Left ventricle myocardium inferior (tissue), 1 donor: Measurements from ENCODE around the gene AMPH. TPM values are rescaled to one million over a fixed set of nuclear protein-coding genes. Genes with fewer than 3 reads are reported as not detected.

ENCODE experiments used
- DNase-seq: peaks from one replicate; pipeline ENCODE4 v3.0.0-alpha.2; 2020
- H3K27ac ChIP-seq: fragments of 200-600 bp; replicated peaks from 2 replicates; pipeline ENCODE4 v1.8.0; 2021
- H3K27me3 ChIP-seq: fragments of 200-600 bp; 2 replicates; pipeline ENCODE4 v1.8.0; 2021; ENCODE audit warnings: low read depth
- H3K36me3 ChIP-seq: fragments of 200-600 bp; 2 replicates; pipeline ENCODE4 v1.8.0; 2021
- H3K4me1 ChIP-seq: fragments of 200-600 bp; 2 replicates; pipeline ENCODE4 v1.8.0; 2021
- H3K4me3 ChIP-seq: fragments of 200-600 bp; 2 replicates; pipeline ENCODE4 v1.8.0; 2021; ENCODE audit warnings: mild to moderate bottlenecking, moderate library complexity
- H3K9me3 ChIP-seq: fragments of 200-600 bp; replicated peaks from 2 replicates; pipeline ENCODE4 v1.8.0; 2021
- intact Hi-C: fragments of 100-400 bp; cut with micrococcal nuclease; formaldehyde crosslinking; loops from one replicate; pipeline ENCODE4 v1.11.0; 2022
- total RNA-seq: library from RNA; stranded (reverse); fragmentation: NEBNext Ultra II Directional; extraction: Animal tissue kit (Norgen Biotek cat#: 25700); gene quantifications from one replicate; pipeline ENCODE4 v1.2.1, GENCODE V29; 2021
- TF ChIP-seq, protein P1 (sequence below): fragments of 200-600 bp; IDR thresholded peaks from 2 replicates; pipeline ENCODE4 v1.8.0; 2021; ENCODE audit warnings: antibody characterized with exemption, mild to moderate bottlenecking, borderline replicate concordance
- donor health status: DM: no; HTN: yes; CAD: no; lungs with severe emphysema.

The AMPH gene
- total RNA-seq, 1 donor from 2014 or later: 2.6 TPM

DNA sequence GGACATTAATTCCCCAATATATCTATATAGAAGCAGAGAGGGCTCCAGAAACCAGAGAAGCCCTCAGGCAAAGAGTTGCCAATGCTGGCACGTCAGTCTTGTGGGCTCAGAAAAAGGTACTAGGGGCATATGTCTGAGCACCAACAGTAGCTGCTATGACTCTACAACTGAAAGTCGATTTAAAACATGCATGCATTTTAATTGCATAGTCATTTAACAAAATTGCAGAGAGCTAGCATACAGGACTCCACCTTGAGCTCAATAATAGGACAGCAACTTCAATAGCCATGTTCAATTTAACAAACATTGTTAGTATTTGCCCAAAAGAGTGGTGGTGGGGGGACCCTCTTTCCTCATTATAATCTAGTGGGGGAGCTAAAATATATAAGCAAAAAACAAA is 126.5 kb downstream of the AMPH start:
- DNase-seq: no peak
- TF ChIP-seq, protein P1, sequence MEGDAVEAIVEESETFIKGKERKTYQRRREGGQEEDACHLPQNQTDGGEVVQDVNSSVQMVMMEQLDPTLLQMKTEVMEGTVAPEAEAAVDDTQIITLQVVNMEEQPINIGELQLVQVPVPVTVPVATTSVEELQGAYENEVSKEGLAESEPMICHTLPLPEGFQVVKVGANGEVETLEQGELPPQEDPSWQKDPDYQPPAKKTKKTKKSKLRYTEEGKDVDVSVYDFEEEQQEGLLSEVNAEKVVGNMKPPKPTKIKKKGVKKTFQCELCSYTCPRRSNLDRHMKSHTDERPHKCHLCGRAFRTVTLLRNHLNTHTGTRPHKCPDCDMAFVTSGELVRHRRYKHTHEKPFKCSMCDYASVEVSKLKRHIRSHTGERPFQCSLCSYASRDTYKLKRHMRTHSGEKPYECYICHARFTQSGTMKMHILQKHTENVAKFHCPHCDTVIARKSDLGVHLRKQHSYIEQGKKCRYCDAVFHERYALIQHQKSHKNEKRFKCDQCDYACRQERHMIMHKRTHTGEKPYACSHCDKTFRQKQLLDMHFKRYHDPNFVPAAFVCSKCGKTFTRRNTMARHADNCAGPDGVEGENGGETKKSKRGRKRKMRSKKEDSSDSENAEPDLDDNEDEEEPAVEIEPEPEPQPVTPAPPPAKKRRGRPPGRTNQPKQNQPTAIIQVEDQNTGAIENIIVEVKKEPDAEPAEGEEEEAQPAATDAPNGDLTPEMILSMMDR: no peak
- no peaks in the 10 kb centered on the region for H3K27me3 ChIP-seq
- H3K36me3 ChIP-seq: no peaks in the 10 kb centered on the region
- H3K4me3 ChIP-seq: no peak overlapping the region
- H3K4me1 ChIP-seq: no peaks in the 10 kb centered on the region
- no peak overlapping the region for H3K27ac ChIP-seq
- H3K9me3 ChIP-seq: no peaks in the 10 kb centered on the region
- intact Hi-C loops: no loop called here

DNA sequence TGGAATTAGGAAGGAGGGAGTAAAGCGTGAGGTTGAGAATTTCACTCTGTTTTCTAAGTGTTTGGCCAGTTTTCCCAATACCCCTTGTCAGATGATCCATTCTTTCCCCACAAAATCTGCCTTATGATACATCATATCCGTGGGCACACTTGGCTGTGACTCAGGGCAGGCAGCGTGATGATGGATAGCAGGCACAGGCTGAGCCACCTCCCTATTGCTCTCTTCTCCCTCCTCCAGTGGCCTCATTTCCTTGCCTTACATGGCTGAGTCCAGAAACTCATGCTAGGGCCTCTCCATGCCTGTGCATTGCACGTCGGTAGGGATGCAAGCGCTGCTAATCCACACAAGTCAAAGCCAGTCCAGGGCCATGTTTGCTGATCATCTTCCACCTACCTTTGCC is 128.3 kb downstream of the AMPH start:
- H3K9me3 ChIP-seq: no peaks in the 10 kb centered on the region
- H3K4me1 ChIP-seq: no peaks in the 10 kb centered on the region
- no peak for DNase-seq
- H3K27me3 ChIP-seq: no peaks in the 10 kb centered on the region
- H3K27ac ChIP-seq: no peak overlapping the region
- TF ChIP-seq, protein P1: no peak
- intact Hi-C loops: no loop called here
- no peaks in the 10 kb centered on the region for H3K36me3 ChIP-seq
- no peak overlapping the region for H3K4me3 ChIP-seq

DNA sequence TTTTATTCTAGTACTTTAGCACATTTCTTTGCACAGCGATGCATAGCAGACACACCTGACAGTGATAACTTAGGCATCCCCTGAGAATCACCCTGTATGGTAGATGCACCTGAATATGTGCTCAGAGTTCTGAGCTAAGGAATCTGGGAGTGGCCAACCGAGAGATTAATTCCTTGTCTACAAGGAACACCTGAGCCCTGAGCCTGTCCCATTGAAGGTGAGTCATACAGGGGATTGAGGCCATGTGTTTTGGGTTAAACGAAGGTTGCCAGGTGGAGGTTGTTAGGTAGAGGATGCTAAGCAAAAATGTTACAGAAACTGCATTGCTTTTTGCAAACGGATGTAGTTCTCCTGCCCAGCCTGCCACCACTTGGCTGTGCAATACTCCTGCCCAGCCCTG is 128.9 kb downstream of the AMPH start:
- H3K4me3 ChIP-seq: no peak overlapping the region
- TF ChIP-seq, protein P1: no peak
- intact Hi-C loops: no loop called here

DNA sequence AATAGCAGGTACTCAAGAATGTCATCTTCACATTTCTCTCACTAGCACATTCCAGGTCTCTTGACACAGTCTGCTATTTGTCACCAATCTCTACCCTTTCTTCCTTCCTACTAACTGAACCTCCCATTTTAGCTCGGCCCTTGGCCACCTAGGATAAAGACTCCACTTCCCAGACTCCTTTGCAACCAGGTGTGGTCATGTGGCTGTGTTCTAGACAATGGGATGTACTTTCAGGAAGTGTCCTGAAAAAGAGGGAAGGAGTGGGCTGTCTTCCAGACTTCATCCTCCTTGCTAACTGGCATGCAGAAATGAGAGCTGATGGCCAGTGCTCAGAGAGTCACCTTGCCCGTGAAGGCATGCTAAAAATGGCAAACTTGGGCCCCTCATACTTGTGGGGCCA is 139.2 kb downstream of the AMPH start:
- Histone ChIP-seq H3K27me3 (no peaks in the 10 kb centered on the region), H3K36me3 (no peaks in the 10 kb centered on the region), H3K4me3 (no peak overlapping the region), H3K9me3 (no peaks in the 10 kb centered on the region), H3K4me1 (no peaks in the 10 kb centered on the region), H3K27ac (no peak overlapping the region)
- TF ChIP-seq, protein P1: no peak
- DNase-seq: no peak
- intact Hi-C loops: no loop called here

More for the DNA sequence above, 128.9 kb downstream of the AMPH start:
- Histone ChIP-seq H3K36me3 (no peaks in the 10 kb centered on the region), H3K27ac (no peak overlapping the region), H3K27me3 (no peaks in the 10 kb centered on the region), H3K9me3 (no peaks in the 10 kb centered on the region), H3K4me1 (no peaks in the 10 kb centered on the region)
- no peak for DNase-seq

DNA sequence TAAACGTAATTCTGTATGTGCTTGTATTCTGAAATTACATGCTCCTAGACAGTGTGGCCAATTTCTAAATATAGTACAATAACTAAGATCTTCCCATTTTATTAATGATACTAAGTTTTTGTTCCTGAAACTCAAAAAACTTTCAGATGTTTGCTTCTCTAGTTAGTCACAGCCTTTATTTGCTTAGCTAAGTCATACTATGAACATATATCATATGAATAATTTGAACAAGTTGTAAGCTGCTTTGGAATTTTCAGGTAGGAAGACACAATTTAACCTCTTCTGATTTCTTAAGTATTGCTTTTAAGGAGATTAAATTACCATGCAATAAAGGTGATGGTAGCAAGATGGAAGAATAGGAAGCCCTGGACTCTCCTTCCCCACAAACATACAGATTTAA is 148.7 kb downstream of the AMPH start:
- no peaks in the 10 kb centered on the region for H3K4me1 ChIP-seq
- intact Hi-C loops: no loop called here

More for the DNA sequence above, 148.7 kb downstream of the AMPH start:
- Histone ChIP-seq H3K36me3 (peaks cover 4% of the 10 kb centered on the region), H3K4me3 (no peak overlapping the region), H3K27me3 (no peaks in the 10 kb centered on the region), H3K27ac (no peak overlapping the region), H3K9me3 (peaks cover 52% of the 10 kb centered on the region)
- TF ChIP-seq, protein P1: no peak
- DNase-seq: no peak
